Keratinocyte (primary cell): ENCODE data around the gene CTNNA2. TPM values are rescaled to one million over a fixed set of nuclear protein-coding genes. Genes with fewer than 3 reads are reported as not detected.

Source experiments
- DNase-seq: peaks from one replicate; pipeline ENCODE4 v3.0.0-alpha.2; 2011; ENCODE audit warnings: low read depth, missing footprints, low spot score
- FAIRE-seq: peaks from 2 replicates; lab custom pipeline; 2011; peaks lifted over from hg19 to GRCh38; lab: Jason Lieb, UNC
- H2AFZ ChIP-seq: 2 replicates; pipeline ENCODE4 v1.6.0; 2012; ENCODE audit warnings: low read length, control low read depth, inconsistent platforms; ENCODE audit not compliant: control insufficient read depth
- H3K27ac ChIP-seq: 2 replicates; pipeline ENCODE4 v1.5.1; 2011; ENCODE audit warnings: low read length; ENCODE audit not compliant: control insufficient read depth, insufficient read depth
- H3K27me3 ChIP-seq: 3 replicates; pipeline ENCODE4 v1.6.0; 2011; ENCODE audit warnings: low read length; ENCODE audit not compliant: control insufficient read depth, insufficient read depth; ENCODE audit errors: extremely low read depth
- H3K36me3 ChIP-seq, 2 experiments: 2 replicates in 1 of 2; 3 replicates in 1 of 2; pipeline ENCODE4 v1.5.1; 2011; ENCODE audit warnings: low read length in 2 of 2, mild to moderate bottlenecking in 1 of 2; ENCODE audit not compliant: control insufficient read depth in 2 of 2, insufficient read depth in 2 of 2; ENCODE audit errors: extremely low read depth in 1 of 2
- H3K4me1 ChIP-seq: 3 replicates; pipeline ENCODE4 v1.5.1; 2011; ENCODE audit warnings: low read length; ENCODE audit not compliant: control insufficient read depth, insufficient read depth; ENCODE audit errors: extremely low read depth
- H3K4me2 ChIP-seq: 3 replicates; pipeline ENCODE4 v1.6.0; 2011; ENCODE audit warnings: low read depth, low read length; ENCODE audit not compliant: control insufficient read depth, insufficient read depth; ENCODE audit errors: extremely low read depth
- H3K4me3 ChIP-seq, 3 experiments: fragments of 200-600 bp in 1 of 3; sonication (generic) in 1 of 3; 2 replicates in 2 of 3; 3 replicates in 1 of 3; pipeline ENCODE4 v1.5.1; 2011 to 2016; ENCODE audit warnings: low read length in 3 of 3, mild to moderate bottlenecking in 3 of 3, control low read depth in 2 of 3, inconsistent platforms in 1 of 3, low read depth in 1 of 3, mixed read lengths in 1 of 3, mixed run types in 1 of 3, moderate library complexity in 1 of 3; ENCODE audit not compliant: control insufficient read depth in 2 of 3, insufficient read depth in 2 of 3; ENCODE audit errors: extremely low read depth in 1 of 3
- H3K79me2 ChIP-seq: 2 replicates; pipeline ENCODE4 v1.6.0; 2012; ENCODE audit warnings: low read length; ENCODE audit not compliant: control insufficient read depth, insufficient read depth
- H3K9ac ChIP-seq: 3 replicates; pipeline ENCODE4 v1.6.0; 2011; ENCODE audit warnings: low read length; ENCODE audit not compliant: control insufficient read depth, insufficient read depth; ENCODE audit errors: extremely low read depth
- H3K9me1 ChIP-seq: 3 replicates; pipeline ENCODE4 v1.6.0; 2011; ENCODE audit warnings: low read length; ENCODE audit not compliant: control insufficient read depth, insufficient read depth; ENCODE audit errors: extremely low read depth
- H3K9me3 ChIP-seq: 2 replicates; pipeline ENCODE4 v1.5.1; 2012; ENCODE audit warnings: low read depth, low read length; ENCODE audit not compliant: control insufficient read depth
- H4K20me1 ChIP-seq: 3 replicates; pipeline ENCODE4 v1.6.0; 2011; ENCODE audit warnings: low read length; ENCODE audit not compliant: control insufficient read depth, insufficient read depth; ENCODE audit errors: extremely low read depth
- EZH2 ChIP-seq: IDR thresholded peaks from one replicate; pipeline ENCODE4 v1.6.1; 2012; ENCODE audit warnings: inconsistent platforms, mild to moderate bottlenecking, low read length, moderate library complexity
- dilution Hi-C: fragments of 300-500 bp; cut with MboI; formaldehyde crosslinking; loops from one replicate; pipeline ENCODE4 v1.7.0; 2020; ENCODE audit warnings: low sequenced_read_pairs; ENCODE audit not compliant: extremely low pct_ligation_motif_present
- polyA plus RNA-seq, 5 experiments: library from polyadenylated mRNA; depleted of rRNA in 3 of 5; stranded (reverse) in 3 of 5; stranded (forward) in 1 of 5; unstranded in 1 of 5; fragments of >200 nt; gene quantifications; 1 replicate in 1 of 5; 2 replicates in 3 of 5; 3 replicates in 1 of 5; pipeline versions ENCODE4 v1.2.1 to v1.2.3, GENCODE V29; 2011 to 2012; ENCODE audit warnings: missing spikeins in 2 of 5, low read depth in 1 of 5, low replicate concordance in 1 of 5
- TF ChIP-seq, protein P1 (sequence below), 3 experiments: IDR thresholded peaks in 1 of 3; conservative IDR thresholded peaks in 1 of 3; optimal IDR thresholded peaks in 1 of 3; 2 replicates in 2 of 3; 3 replicates in 1 of 3; pipeline versions ENCODE3 to v1.5.1; 2011; ENCODE audit warnings: low read length in 3 of 3, mild to moderate bottlenecking in 3 of 3, moderate library complexity in 2 of 3, control low read depth in 1 of 3, inconsistent platforms in 1 of 3; ENCODE audit not compliant: insufficient read depth in 2 of 3; ENCODE audit errors: extremely low read depth in 1 of 3

Gene CTNNA2
- polyA plus RNA-seq, 1 donor (not counting 4 experiments of a cell fraction or from before 2014, with no cell fraction given) = not detected

DNA sequence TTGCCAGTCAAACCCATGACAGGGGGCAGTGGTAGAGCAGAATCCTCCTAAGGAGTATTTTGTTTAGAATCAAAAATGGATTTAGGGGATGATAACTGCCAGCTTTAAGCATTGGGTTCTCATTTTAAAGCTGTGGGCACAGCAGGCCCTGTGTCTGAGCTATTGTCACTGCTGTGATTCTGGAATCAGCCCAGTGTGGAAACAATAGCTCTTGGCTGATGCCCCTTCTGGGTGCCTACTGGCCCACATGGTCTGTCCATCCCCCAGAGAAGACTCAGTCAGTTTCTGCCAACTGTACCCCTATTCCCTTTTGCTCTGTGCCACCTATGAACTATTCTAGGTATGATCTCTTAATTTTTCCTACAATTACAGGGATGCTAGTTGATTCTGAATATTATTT is 883.4 kb downstream of the CTNNA2 start:
- Histone ChIP-seq H4K20me1 (no peaks in the 10 kb centered on the region), H3K36me3 (no peaks in the 10 kb centered on the region), H3K9ac (no peak overlapping the region), H3K27me3 (no peaks in the 10 kb centered on the region), H3K27ac (no peak overlapping the region), H2AFZ (no peak overlapping the region), H3K4me3 (no peak overlapping the region), H3K79me2 (no peaks in the 10 kb centered on the region), H3K4me1 (no peaks in the 10 kb centered on the region), H3K9me1 (no peaks in the 10 kb centered on the region), H3K4me2 (no peak overlapping the region), H3K9me3 (no peaks in the 10 kb centered on the region)
- dilution Hi-C loops = no loop called here
- FAIRE-seq (no peak), DNase-seq (no peak)
- TF ChIP-seq, protein P1, sequence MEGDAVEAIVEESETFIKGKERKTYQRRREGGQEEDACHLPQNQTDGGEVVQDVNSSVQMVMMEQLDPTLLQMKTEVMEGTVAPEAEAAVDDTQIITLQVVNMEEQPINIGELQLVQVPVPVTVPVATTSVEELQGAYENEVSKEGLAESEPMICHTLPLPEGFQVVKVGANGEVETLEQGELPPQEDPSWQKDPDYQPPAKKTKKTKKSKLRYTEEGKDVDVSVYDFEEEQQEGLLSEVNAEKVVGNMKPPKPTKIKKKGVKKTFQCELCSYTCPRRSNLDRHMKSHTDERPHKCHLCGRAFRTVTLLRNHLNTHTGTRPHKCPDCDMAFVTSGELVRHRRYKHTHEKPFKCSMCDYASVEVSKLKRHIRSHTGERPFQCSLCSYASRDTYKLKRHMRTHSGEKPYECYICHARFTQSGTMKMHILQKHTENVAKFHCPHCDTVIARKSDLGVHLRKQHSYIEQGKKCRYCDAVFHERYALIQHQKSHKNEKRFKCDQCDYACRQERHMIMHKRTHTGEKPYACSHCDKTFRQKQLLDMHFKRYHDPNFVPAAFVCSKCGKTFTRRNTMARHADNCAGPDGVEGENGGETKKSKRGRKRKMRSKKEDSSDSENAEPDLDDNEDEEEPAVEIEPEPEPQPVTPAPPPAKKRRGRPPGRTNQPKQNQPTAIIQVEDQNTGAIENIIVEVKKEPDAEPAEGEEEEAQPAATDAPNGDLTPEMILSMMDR (optimal IDR thresholded peaks at IDR 0.05 in 1 of 3, IDR thresholded peaks at IDR 0.05 in 1 of 3, conservative IDR thresholded peaks at IDR 0.05 in 1 of 3; ENCODE audit: extremely low read depth in 1 of 3, insufficient read depth in 2 of 3, low read length in 3 of 3) = no peak
- no peak for TF ChIP-seq EZH2

DNA sequence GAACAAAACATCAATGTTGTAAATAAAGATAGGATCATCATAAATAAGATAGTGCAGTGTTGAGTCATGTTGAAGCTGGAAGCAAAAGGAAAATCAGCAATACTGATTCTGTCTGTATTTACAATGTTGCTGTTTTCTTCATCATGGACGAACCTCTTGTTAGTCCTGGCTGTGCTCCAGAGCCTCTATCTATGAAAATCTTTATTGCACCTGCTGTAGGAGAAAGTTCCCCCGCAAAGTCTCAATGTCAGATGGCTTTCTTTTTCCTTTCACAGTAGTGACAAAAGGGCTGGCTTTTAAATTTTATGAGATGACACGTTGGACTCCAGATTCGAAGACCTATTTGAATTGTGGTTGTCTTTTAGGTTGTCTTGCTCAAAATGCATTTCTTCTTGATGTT is 890.2 kb downstream of the CTNNA2 start:
- Histone ChIP-seq H3K4me2 (no peak overlapping the region), H3K27ac (no peak overlapping the region), H3K4me1 (no peaks in the 10 kb centered on the region), H3K9me3 (no peaks in the 10 kb centered on the region), H3K36me3 (no peaks in the 10 kb centered on the region), H3K4me3 (no peak overlapping the region), H3K27me3 (no peaks in the 10 kb centered on the region), H3K79me2 (no peaks in the 10 kb centered on the region), H2AFZ (no peak overlapping the region), H3K9me1 (no peaks in the 10 kb centered on the region), H4K20me1 (no peaks in the 10 kb centered on the region), H3K9ac (no peak overlapping the region)
- TF ChIP-seq, protein P1 (optimal IDR thresholded peaks at IDR 0.05 in 1 of 3, IDR thresholded peaks at IDR 0.05 in 1 of 3, conservative IDR thresholded peaks at IDR 0.05 in 1 of 3; ENCODE audit: extremely low read depth in 1 of 3, insufficient read depth in 2 of 3, low read length in 3 of 3) = no peak
- no peak for TF ChIP-seq EZH2
- DNase-seq = no peak
- dilution Hi-C loops = no loop called here
- no peak for FAIRE-seq
